HG03280 (cell line): ENCODE measurements around the gene CHCHD3.

ENCODE experiments used
- ATAC-seq: cut with Tn5 transposase; IDR thresholded peaks from one replicate; pipeline ENCODE4 v1.9.1; 2021; ENCODE audit warnings: mild to moderate bottlenecking, moderate library complexity; ENCODE audit not compliant: unreplicated experiment

CHCHD3 gene

GRCh38 chr7:132782777-132783640 lies 298.9 kb downstream of the CHCHD3 start:
- ATAC-seq, result no peak

- no peak for ATAC-seq
Observed at GRCh38 chr7:132780822-132781221, 301.1 kb downstream of the CHCHD3 start.

GRCh38 chr7:132779164-132779563 lies 302.7 kb downstream of the CHCHD3 start:
- ATAC-seq, result no peak

- no peak for ATAC-seq
Observed at GRCh38 chr7:132778761-132779160, 303.1 kb downstream of the CHCHD3 start.

- no peak for ATAC-seq
Observed at GRCh38 chr7:132777956-132778355, 303.9 kb downstream of the CHCHD3 start.

- ATAC-seq, result no peak
Observed at GRCh38 chr7:132777414-132777813, 304.5 kb downstream of the CHCHD3 start.

GRCh38 chr7:132776048-132776620 lies 305.8 kb downstream of the CHCHD3 start:
- no peak for ATAC-seq

- no peak for ATAC-seq
Observed at GRCh38 chr7:132773527-132773956, 308.3 kb downstream of the CHCHD3 start.

GRCh38 chr7:132771301-132771730 lies 310.6 kb downstream of the CHCHD3 start:
- no peak for ATAC-seq

- ATAC-seq, result no peak
Observed at GRCh38 chr7:132770055-132770454, 311.8 kb downstream of the CHCHD3 start.

GRCh38 chr7:132769280-132769679 lies 312.6 kb downstream of the CHCHD3 start:
- no peak for ATAC-seq

- no peak for ATAC-seq
Observed at GRCh38 chr7:132768099-132768498, 313.8 kb downstream of the CHCHD3 start.

GRCh38 chr7:132767378-132767777 lies 314.5 kb downstream of the CHCHD3 start:
- no peak for ATAC-seq

GRCh38 chr7:132766660-132767059 lies 315.2 kb downstream of the CHCHD3 start:
- no peak for ATAC-seq

- ATAC-seq, result no peak
Observed at GRCh38 chr7:132765861-132766260, 316.0 kb downstream of the CHCHD3 start.

GRCh38 chr7:132764762-132765161 lies 317.1 kb downstream of the CHCHD3 start:
- no peak for ATAC-seq

- ATAC-seq, result no peak
Observed at GRCh38 chr7:132760866-132761265, 321.0 kb downstream of the CHCHD3 start.

GRCh38 chr7:132760244-132760623 lies 321.7 kb downstream of the CHCHD3 start:
- no peak for ATAC-seq

- ATAC-seq, result no peak
Observed at GRCh38 chr7:132759482-132760243, 322.2 kb downstream of the CHCHD3 start.

- ATAC-seq, result no peak
Observed at GRCh38 chr7:132758986-132759385, 322.9 kb downstream of the CHCHD3 start.

- no peak for ATAC-seq
Observed at GRCh38 chr7:132757783-132758182, 324.1 kb downstream of the CHCHD3 start.
